Naive thymus-derived CD8-positive, alpha-beta T cell (primary cell): ENCODE data around the gene SLC26A3. TPM values are rescaled to one million over a fixed set of nuclear protein-coding genes. Genes with fewer than 3 reads are reported as not detected.
"Not testable (repeated sequence)": the region's sequence is repeated elsewhere in the genome, so short reads cannot be mapped to it uniquely, and the experiment has no call there.

Experiments used
- ATAC-seq, 2 donors: fragments of 150-1000 bp; cut with Tn5 transposase in 1 of 2; sonication (Bioruptor Pico), chemical (Tn5 transposase) in 1 of 2; 1 replicate in 1 of 2; 2 replicates in 1 of 2; pipeline ENCODE4 v1.10.0; 2021; ENCODE audit warnings: mild to moderate bottlenecking in 2 of 2, moderate library complexity in 2 of 2
- POLR2A ChIA-PET: fragments of 350-600 bp; sonication (Branson Sonifier 250); formaldehyde crosslinking; loops from one replicate; lab custom pipeline; 2021; ENCODE audit warnings: antibody characterized with exemption; lab: Charles Lee
- DNase-seq, 10 donors: peaks; one replicate each; pipeline versions ENCODE4 v3.0.0 to v3.0.0-alpha.2; 2020 to 2022
- H3K27ac Mint-ChIP-seq, 10 donors: one replicate each; pipeline ENCODE4 v1.8.0; 2020 to 2022; ENCODE audit warnings: mild to moderate bottlenecking in 10 of 10, mixed read lengths in 10 of 10, moderate library complexity in 4 of 10, inconsistent platforms in 1 of 10
- H3K27me3 Mint-ChIP-seq, 5 donors: one replicate each; pipeline ENCODE4 v1.8.0; 2021 to 2022; ENCODE audit warnings: mixed read lengths in 5 of 5
- H3K36me3 Mint-ChIP-seq, 3 donors: one replicate each; pipeline ENCODE4 v1.8.0; 2020 to 2022; ENCODE audit warnings: mixed read lengths in 3 of 3, mild to moderate bottlenecking in 2 of 3, inconsistent platforms in 1 of 3
- H3K4me1 Mint-ChIP-seq, 4 donors: one replicate each; pipeline ENCODE4 v1.8.0; 2021 to 2022; ENCODE audit warnings: mixed read lengths in 4 of 4
- H3K4me3 Mint-ChIP-seq, 10 donors: one replicate each; pipeline ENCODE4 v1.8.0; 2020 to 2022; ENCODE audit warnings: mild to moderate bottlenecking in 10 of 10, mixed read lengths in 10 of 10, moderate library complexity in 6 of 10, inconsistent platforms in 1 of 10
- H3K9me3 Mint-ChIP-seq, 9 donors: one replicate each; pipeline ENCODE4 v1.8.0; 2020 to 2022; ENCODE audit warnings: mixed read lengths in 9 of 9, mild to moderate bottlenecking in 3 of 9, inconsistent platforms in 1 of 9, moderate library complexity in 1 of 9
- polyA plus RNA-seq, 3 donors: library from polyadenylated mRNA; unstranded; fragments of 300-500 nt; fragmentation: Illumina TruSeq; gene quantifications; one replicate each; pipeline ENCODE4 v1.2.3, GENCODE V29; 2021
- total RNA-seq, 8 experiments: library from RNA in 2 of 8; stranded (reverse) in 2 of 8; gene quantifications; one replicate each; pipeline ENCODE4 v1.2.3 and lab custom pipeline; 2021 to 2026

Gene SLC26A3
- not detected for total RNA-seq
- not detected for polyA plus RNA-seq
- total RNA-seq (lab: John Stamatoyannopoulos, UW): 0 reads per million in 6 experiments

DNA sequence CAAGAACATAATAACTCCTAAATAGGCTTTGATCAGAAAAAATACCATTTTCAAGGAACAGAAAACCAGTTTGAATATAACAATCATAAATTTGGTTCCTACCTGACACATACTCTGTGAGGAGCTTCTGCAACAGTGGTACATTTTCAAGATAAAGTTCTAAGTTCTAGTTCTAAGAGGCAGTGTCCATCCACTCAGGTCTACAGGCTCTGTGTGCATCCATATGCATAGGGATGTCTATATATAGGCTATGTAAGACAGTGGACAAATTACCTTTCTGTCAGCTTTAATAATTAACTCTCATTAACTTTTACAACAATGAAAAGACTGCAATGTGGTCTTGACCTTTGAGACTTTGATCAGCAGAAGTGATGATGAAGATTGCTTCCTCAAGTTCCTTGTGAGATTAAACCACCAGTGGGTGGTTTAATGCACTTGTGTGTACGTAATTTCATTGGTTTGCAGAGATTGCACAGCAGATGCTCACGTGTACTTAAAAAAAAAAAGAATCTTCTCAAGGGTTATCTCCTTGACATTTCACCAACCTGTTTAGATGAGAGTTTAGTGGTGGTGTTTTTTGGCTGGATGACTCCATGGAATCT, at the start of gene SLC26A3:
Gene SLC26A3, minus strand, starts transcription at position 215 of the 602 bp plus-strand sequence. CDS start 8,714 bp downstream, outside the sequence.
- DNase-seq (no peak), ATAC-seq (no peak)
- H3K4me1 Mint-ChIP-seq: peaks cover 0 to 2% (median 0%) of the 10 kb centered on the region in 4 donors
- POLR2A ChIA-PET: no interaction called here
- no peaks in the 10 kb centered on the region for H3K9me3 Mint-ChIP-seq
- H3K4me3 Mint-ChIP-seq: no peak within 1 kb of the TSS
- H3K36me3 Mint-ChIP-seq: no peaks in the 10 kb centered on the region
- H3K27me3 Mint-ChIP-seq: peaks cover 0 to 10% (median 8%) of the 10 kb centered on the region in 5 donors
- H3K27ac Mint-ChIP-seq: no peak within 1 kb of the TSS

DNA sequence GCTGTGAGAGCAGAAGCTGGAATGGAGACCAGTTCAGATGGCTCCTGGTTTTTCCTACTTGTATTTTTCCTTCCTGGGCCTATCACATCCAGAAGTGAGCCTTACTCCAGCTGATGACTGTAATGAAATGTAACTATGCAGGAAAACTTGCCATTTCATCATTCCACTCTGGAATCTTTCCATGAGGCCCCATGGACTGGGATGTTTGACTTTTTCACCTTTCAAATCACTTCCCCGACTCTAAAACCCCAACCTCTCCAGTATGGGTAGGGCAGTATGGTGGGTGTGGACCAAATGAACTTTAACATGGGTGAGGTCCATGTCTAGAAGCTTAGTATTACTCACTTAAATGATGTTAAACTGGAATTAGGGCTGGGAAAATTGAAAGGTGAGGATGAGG, 47.6 kb upstream of the SLC26A3 start:
- H3K27ac Mint-ChIP-seq: no peak overlapping the region
- no peak for ATAC-seq
- POLR2A ChIA-PET: no interaction called here
- H3K27me3 Mint-ChIP-seq: no peaks in the 10 kb centered on the region
- DNase-seq: no peak
- H3K9me3 Mint-ChIP-seq: peaks cover 0 to 4% (median 0%) of the 10 kb centered on the region in 9 donors
- no peak overlapping the region for H3K4me3 Mint-ChIP-seq
- H3K36me3 Mint-ChIP-seq: peaks cover 0 to 2% (median 0%) of the 10 kb centered on the region in 3 donors
- peaks cover 0 to 7% (median 2%) of the 10 kb centered on the region in 4 donors for H3K4me1 Mint-ChIP-seq

DNA sequence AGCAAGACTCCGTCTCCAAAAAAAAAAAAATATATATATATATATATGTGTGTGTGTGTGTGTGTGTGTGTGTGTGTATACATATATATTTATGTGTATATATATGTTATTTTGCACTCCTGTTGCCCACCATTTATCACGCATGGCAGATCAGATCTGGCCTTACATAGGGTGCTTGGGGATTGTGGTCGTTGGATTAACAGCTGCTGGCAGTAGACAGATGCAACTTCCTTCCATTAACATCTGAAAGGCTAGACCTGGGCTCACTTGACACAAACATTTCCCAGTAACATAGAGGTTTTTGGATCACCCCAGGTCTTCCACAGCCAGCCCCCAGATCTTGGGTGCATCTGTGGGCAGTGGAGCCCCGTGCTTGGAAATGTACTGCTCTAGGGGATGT, 47.2 kb upstream of the SLC26A3 start:
- Mint-ChIP-seq H3K27ac (no peak overlapping the region), H3K36me3 (peaks cover 0 to 2% (median 0%) of the 10 kb centered on the region in 3 donors), H3K4me1 (peaks cover 0 to 4% (median 2%) of the 10 kb centered on the region in 4 donors), H3K4me3 (no peak overlapping the region), H3K9me3 (peaks cover 0 to 4% (median 0%) of the 10 kb centered on the region in 9 donors), H3K27me3 (no peaks in the 10 kb centered on the region)
- no peak for DNase-seq
- ATAC-seq: no peak
- POLR2A ChIA-PET: no interaction called here

DNA sequence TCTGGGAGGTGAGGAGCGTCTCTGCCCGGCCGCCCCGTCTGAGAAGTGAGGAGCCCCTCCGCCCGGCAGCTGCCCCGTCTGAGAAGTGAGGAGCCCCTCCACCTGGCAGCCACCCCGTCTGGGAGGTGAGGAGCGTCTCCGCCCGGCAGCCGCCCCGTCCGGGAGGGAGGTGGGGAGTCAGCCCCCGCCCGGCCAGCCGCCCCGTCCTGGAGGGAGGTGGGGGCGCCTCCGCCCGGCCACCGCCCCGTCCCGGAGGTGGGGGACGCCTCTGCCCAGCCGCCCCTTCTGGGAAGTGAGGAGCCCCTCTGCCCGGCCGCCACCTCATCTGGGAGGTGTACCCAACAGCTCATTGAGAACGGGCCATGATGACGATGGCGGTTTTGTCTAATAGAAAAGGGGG, 45.2 kb upstream of the SLC26A3 start:
- H3K27ac Mint-ChIP-seq, DNase-seq, H3K27me3 Mint-ChIP-seq, ATAC-seq, H3K9me3 Mint-ChIP-seq, H3K4me3 Mint-ChIP-seq, H3K4me1 Mint-ChIP-seq, H3K36me3 Mint-ChIP-seq, POLR2A ChIA-PET: not testable (repeated sequence)

DNA sequence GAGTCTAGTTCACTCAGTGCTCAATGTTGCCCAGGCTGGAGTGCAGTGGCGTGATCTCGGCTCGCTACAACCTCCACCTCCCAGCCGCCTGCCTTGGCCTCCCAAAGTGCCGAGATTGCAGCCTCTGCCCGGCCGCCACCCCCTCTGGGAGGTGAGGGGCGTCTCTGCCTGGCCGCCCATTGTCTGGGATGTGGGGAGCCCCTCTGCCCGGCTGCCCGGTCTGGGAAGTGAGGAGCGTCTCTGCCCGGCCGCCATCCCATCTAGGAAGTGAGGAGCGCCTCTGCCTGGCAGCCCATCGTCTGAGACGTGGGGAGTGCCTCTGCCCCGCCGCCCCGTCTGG, 44.8 kb upstream of the SLC26A3 start:
- H3K27me3 Mint-ChIP-seq, H3K27ac Mint-ChIP-seq, ATAC-seq, H3K4me3 Mint-ChIP-seq, H3K9me3 Mint-ChIP-seq, H3K4me1 Mint-ChIP-seq, POLR2A ChIA-PET, DNase-seq, H3K36me3 Mint-ChIP-seq: not testable (repeated sequence)

DNA sequence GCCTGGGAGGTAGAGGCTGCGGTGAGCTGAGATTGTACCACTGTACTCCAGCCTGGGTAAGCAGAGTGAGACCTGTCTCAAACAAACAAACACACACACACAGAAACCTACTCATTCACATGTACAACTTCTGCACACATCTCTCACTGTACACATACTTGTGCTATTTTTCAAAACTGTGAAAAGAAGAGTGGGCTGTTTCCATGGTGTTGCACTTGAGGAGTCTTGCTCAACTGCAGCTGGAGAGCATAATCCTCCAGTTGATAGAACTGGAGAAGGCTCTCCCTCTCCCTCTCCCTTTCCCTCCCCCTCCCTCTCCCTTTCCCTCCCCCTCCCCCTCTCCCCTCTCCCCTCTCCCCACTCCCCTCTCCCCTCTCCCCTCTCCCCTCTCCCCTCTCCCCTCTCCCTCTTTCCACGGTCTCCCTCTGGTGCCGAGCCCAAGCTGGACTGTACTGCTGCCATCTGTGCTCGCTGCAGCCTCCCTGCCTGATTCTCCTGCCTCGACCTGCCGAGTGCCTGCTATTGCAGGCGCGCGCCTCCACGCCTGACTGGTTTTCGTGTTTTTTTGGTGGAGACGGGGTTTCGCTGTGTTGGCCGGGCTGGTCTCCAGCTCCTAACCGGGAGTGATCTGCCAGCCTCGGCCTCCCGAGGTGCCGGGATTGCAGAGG, 44.3 kb upstream of the SLC26A3 start:
- peaks cover 0 to 4% (median 0%) of the 10 kb centered on the region in 4 donors for H3K4me1 Mint-ChIP-seq
- POLR2A ChIA-PET: no interaction called here
- no peaks in the 10 kb centered on the region for H3K27me3 Mint-ChIP-seq
- ATAC-seq (no peak), DNase-seq (no peak)
- no peak overlapping the region for H3K4me3 Mint-ChIP-seq
- H3K27ac Mint-ChIP-seq: no peak overlapping the region
- H3K9me3 Mint-ChIP-seq: peaks cover 0 to 4% (median 0%) of the 10 kb centered on the region in 9 donors
- peaks cover 0 to 2% (median 0%) of the 10 kb centered on the region in 3 donors for H3K36me3 Mint-ChIP-seq

DNA sequence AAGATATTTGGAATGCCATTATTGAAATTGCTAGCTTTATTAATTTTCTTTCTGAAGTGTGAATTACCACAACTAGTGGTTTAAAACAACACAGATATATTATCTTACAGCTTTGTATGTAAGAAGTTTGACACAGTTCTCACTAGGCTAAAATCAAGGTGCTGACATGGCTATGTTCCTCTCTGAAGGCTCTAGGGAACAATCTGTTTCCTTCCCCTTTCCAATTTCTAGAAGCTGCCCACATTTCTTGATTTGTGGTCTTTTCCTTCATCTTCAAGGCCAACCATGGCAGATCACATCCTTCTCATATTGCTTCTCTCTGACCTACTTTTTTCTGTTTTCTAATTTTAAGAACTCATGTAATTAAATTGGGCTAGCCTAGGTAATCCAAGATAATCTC, 43.3 kb upstream of the SLC26A3 start:
- DNase-seq: no peak
- Mint-ChIP-seq H3K4me3 (no peak overlapping the region), H3K27ac (no peak overlapping the region), H3K27me3 (no peaks in the 10 kb centered on the region), H3K9me3 (peaks cover 0 to 4% (median 0%) of the 10 kb centered on the region in 9 donors), H3K36me3 (no peaks in the 10 kb centered on the region), H3K4me1 (peaks cover 0 to 4% (median 0%) of the 10 kb centered on the region in 4 donors)
- no peak for ATAC-seq
- POLR2A ChIA-PET: no interaction called here

DNA sequence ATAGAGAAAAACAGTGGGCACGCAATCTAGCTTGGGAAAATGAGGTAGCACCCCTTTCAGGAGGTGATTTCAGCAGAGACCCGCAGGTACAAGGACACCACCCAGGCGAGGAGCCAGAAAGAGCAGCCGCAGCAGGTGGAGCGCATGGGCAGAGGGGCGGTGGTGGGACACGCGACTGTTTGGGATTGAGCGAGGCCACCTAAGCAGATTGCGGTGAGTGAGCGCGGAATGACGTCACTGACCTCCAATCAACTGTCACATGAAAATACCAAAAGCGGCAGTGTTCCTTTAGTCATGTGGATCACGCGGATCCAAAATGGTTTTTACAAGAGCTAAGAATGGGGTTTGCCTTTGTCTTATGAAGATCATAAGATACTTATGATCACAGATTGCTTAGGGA, 40.2 kb upstream of the SLC26A3 start:
- ATAC-seq (no peak), DNase-seq (no peak)
- Mint-ChIP-seq H3K9me3 (peaks cover 0 to 9% (median 3%) of the 10 kb centered on the region in 9 donors), H3K36me3 (peaks cover 0 to 4% (median 3%) of the 10 kb centered on the region in 3 donors), H3K27ac (no peak overlapping the region), H3K4me1 (peaks cover 0 to 4% (median 0%) of the 10 kb centered on the region in 4 donors), H3K27me3 (peaks cover 0 to 9% (median 2%) of the 10 kb centered on the region in 5 donors), H3K4me3 (no peak overlapping the region)
- POLR2A ChIA-PET: no interaction called here

DNA sequence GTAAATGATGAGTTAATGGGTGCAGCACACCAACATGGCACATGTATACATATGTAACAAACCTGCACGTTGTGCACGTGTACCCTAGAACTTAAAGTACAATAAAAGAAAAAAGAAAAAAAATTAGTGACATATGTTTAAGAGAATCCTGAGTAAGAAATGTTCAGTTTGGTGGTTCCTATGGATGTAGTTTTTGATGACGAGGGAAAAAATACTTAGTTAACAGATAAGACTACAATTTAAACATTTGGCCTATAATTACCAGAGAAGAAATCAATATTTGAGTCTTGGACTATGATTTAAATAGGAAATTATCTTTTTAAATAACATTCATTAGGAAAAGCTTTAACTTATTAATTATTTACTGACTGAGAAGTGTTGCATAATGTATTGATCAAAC, 39.2 kb upstream of the SLC26A3 start:
- POLR2A ChIA-PET: no interaction called here
- Mint-ChIP-seq H3K36me3 (peaks cover 0 to 4% (median 3%) of the 10 kb centered on the region in 3 donors), H3K4me1 (peaks cover 0 to 4% (median under 1%) of the 10 kb centered on the region in 4 donors), H3K9me3 (peaks cover 0 to 9% (median 3%) of the 10 kb centered on the region in 9 donors), H3K4me3 (no peak overlapping the region), H3K27ac (no peak overlapping the region), H3K27me3 (peaks cover 0 to 9% (median 4%) of the 10 kb centered on the region in 5 donors)
- DNase-seq (no peak), ATAC-seq (no peak)

DNA sequence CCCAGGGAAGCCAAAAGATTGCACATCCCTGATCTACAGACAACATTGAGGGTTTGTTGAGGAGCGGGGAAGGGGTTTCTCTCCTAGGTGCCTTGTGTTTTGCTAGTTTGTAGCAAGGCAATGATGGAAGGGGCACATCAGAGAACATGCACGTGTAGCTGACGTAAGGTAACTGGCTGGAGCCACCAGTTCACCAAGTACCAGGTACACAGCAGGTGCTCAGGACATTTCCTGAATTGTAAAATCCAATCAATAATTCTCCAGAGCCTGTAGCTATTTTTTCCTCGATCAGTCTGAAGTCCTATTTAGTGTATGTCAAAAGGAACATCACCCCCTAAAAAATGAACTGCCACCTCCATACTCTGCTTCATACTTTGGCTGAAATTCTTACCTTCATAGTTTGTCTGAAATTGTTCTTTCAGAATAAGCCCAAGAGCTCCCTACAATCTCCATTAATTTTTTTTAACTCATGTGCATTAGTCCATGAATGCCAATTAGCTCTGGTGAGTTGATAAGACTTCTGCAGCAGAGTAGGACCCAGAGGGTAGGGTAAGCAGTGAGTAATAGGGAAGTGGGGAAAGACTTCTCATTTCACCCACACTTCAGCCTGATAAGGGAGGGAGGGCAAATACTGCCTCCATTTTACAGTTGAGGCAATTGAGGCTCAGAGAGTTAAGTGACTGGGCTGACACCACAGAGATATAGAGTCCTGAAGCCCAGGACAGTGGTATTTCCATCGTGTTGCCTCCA, 36.0 kb upstream of the SLC26A3 start:
- POLR2A ChIA-PET: no interaction called here
- peaks cover 0 to 9% (median 4%) of the 10 kb centered on the region in 5 donors for H3K27me3 Mint-ChIP-seq
- DNase-seq (no peak), ATAC-seq (no peak)
- H3K36me3 Mint-ChIP-seq: peaks cover 0 to 4% (median 3%) of the 10 kb centered on the region in 3 donors
- peaks cover 0 to 2% (median 0%) of the 10 kb centered on the region in 4 donors for H3K4me1 Mint-ChIP-seq
- H3K27ac Mint-ChIP-seq: no peak overlapping the region
- peaks cover 0 to 9% (median 3%) of the 10 kb centered on the region in 9 donors for H3K9me3 Mint-ChIP-seq
- H3K4me3 Mint-ChIP-seq: no peak overlapping the region

DNA sequence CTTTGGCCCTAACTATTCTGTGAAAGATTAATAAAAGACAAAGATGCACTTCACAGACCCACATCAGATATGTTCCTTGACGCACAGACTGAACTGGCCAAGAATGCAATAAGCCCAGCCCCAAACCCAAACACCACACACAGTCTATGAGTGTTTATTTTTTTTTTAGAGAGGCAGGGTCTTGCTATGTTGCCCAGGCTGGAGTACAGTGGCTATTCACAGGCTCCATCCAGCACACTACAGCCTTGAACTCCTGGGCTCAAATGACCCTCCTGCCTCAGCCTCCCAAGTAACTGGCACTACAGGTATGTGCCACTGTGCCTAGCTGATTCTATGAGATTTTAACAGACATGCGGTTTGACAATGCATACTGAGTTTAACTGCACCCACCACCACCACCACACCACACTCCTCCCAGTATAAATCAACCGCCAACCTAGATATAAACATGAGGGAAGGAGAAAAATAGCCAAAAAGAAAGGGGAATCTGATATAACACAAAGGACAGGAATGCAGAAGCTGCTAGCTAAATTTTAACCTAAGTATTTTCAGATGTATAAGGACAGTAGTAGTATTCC, 35.1 kb upstream of the SLC26A3 start:
- Mint-ChIP-seq H3K9me3 (peaks cover 0 to 9% (median 3%) of the 10 kb centered on the region in 9 donors), H3K4me1 (peaks cover 0 to 2% (median 0%) of the 10 kb centered on the region in 4 donors), H3K27ac (peak overlapping the region in 1 of 10 donors; percentile 44), H3K27me3 (peaks cover 2 to 9% (median 4%) of the 10 kb centered on the region in 5 donors), H3K4me3 (no peak overlapping the region), H3K36me3 (peaks cover 0 to 4% (median 3%) of the 10 kb centered on the region in 3 donors)
- ATAC-seq: no peak
- POLR2A ChIA-PET: interaction anchor here (0.7 kb wide), 1 partner anchor 16 kb away, joined by 3 read pairs; no protein-coding TSS in a partner anchor
- no peak for DNase-seq

DNA sequence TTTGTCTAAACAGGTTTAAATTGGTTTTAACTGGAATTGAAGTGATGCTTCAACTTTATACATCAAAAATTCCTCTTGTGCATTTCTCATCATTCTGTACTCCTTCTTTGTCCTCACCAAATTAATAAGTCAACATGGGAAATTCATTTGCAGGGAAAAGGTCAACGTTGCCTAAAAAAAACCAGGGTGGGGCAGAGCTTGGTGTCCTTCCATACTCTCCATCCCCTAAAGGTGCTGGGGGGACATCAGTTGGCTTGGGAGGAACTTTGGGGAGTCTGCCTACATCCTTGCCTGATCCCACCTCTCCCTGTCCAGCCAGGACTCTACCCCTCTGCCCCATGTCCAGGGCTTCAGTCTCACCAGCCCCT, 34.1 kb upstream of the SLC26A3 start:
- ATAC-seq (no peak), DNase-seq (no peak)
- peaks cover 0 to 2% (median 0%) of the 10 kb centered on the region in 4 donors for H3K4me1 Mint-ChIP-seq
- peaks cover 0 to 4% (median 3%) of the 10 kb centered on the region in 3 donors for H3K36me3 Mint-ChIP-seq
- peaks cover 2 to 9% (median 4%) of the 10 kb centered on the region in 5 donors for H3K27me3 Mint-ChIP-seq
- no peak overlapping the region for H3K4me3 Mint-ChIP-seq
- POLR2A ChIA-PET: interaction anchor here (0.7 kb wide), 1 partner anchor 17 kb away, joined by 3 read pairs; no protein-coding TSS in a partner anchor
- H3K27ac Mint-ChIP-seq: peak overlapping the region in 1 of 10 donors; percentile 39
- H3K9me3 Mint-ChIP-seq: peaks cover 0 to 9% (median 3%) of the 10 kb centered on the region in 9 donors
